Transverse colon (tissue), 4 donors: Measurements from ENCODE around the gene LAP3. TPM values are rescaled to one million over a fixed set of nuclear protein-coding genes. Genes with fewer than 3 reads are reported as not detected.

ENCODE experiments used
- DNase-seq: peaks from one replicate; pipeline ENCODE4 v3.0.0-alpha.2; 2019
- H3K27ac ChIP-seq, 4 donors: fragments of 200-600 bp; sonication (generic); 2 replicates each; pipeline ENCODE4 v1.5.1; 2016 to 2018; ENCODE audit warnings: inconsistent platforms in 4 of 4
- H3K27me3 ChIP-seq: fragments of 200-600 bp; sonication (generic); 2 replicates; pipeline ENCODE4 v1.5.1; 2017; ENCODE audit warnings: inconsistent platforms
- H3K36me3 ChIP-seq, 4 donors: fragments of 200-600 bp; sonication (generic); 2 replicates each; pipeline ENCODE4 v1.5.1; 2017 to 2019; ENCODE audit warnings: inconsistent platforms in 4 of 4
- H3K4me1 ChIP-seq, 4 donors: fragments of 200-600 bp; sonication (generic); 2 replicates each; pipeline ENCODE4 v1.5.1; 2017 to 2020; ENCODE audit warnings: inconsistent platforms in 4 of 4
- H3K4me3 ChIP-seq, 4 donors: fragments of 200-600 bp; sonication (generic); 1 replicate in 1 of 4; 2 replicates in 3 of 4; pipeline versions ENCODE4 v1.5.1 to v1.6.1; 2017 to 2019; ENCODE audit warnings: inconsistent platforms in 4 of 4
- H3K9me3 ChIP-seq, 2 donors: fragments of 200-600 bp; sonication (generic); 2 replicates each; pipeline ENCODE4 v1.5.1; 2017 to 2019; ENCODE audit warnings: inconsistent platforms in 2 of 2
- EP300 ChIP-seq: sonication (generic); formaldehyde crosslinking; IDR thresholded peaks from one replicate; pipeline ENCODE4 v1.6.1; 2017; ENCODE audit warnings: antibody characterized with exemption, low read depth
- POLR2A ChIP-seq: fragments of 450-650 bp; IDR thresholded peaks from one replicate; pipeline ENCODE4 v1.6.1; 2016; ENCODE audit warnings: antibody characterized with exemption, mild to moderate bottlenecking, moderate library complexity
- POLR2AphosphoS5 ChIP-seq, 3 donors: sonication (generic); formaldehyde crosslinking; IDR thresholded peaks; one replicate each; pipeline ENCODE4 v1.6.1; 2016; ENCODE audit warnings: antibody characterized with exemption in 3 of 3
- WGBS, 2 donors: methylation state at CpG; one replicate each; pipeline ENCODE4 v1.1.5; 2018; ENCODE audit warnings: low coverage in 1 of 2; 5-methylcytosine and 5-hydroxymethylcytosine counted together
- in situ Hi-C, 4 donors: fragments of 200-750 bp; cut with MboI; loops; one replicate each; pipeline versions ENCODE4 v1.15.0 to v1.15.1; 2017; ENCODE audit warnings: low sequenced_read_pairs in 3 of 4, low pct_ligation_motif_present in 1 of 4, low pct_unique_long_range_greater_than_20kb in 1 of 4
- intact Hi-C: fragments of 100-400 bp; cut with DNase I; formaldehyde crosslinking; loops from one replicate; pipeline ENCODE4 v1.15.1; 2023; ENCODE audit warnings: low total_unique reads
- total RNA-seq, 4 donors: library from RNA; depleted of rRNA; stranded (reverse); fragments of >200 nt; gene quantifications; one replicate each; pipeline ENCODE4 v1.1.0, GENCODE V29; 2016
- TF ChIP-seq, protein P1 (sequence below), 5 experiments: fragments of 200-600 bp in 3 of 5; fragments of 450-650 bp in 2 of 5; sonication (generic) in 3 of 5; IDR thresholded peaks; 1 replicate in 2 of 5; 2 replicates in 3 of 5; pipeline ENCODE4 v1.5.1; 2016 to 2017; ENCODE audit warnings: antibody characterized with exemption in 5 of 5, inconsistent platforms in 3 of 5, mild to moderate bottlenecking in 2 of 5, moderate library complexity in 1 of 5

The LAP3 gene
- total RNA-seq, 4 donors from 2014 or later = 53.5 to 85.0 (median 56.0) TPM

- Histone ChIP-seq H3K27ac (no peak overlapping the region), H3K27me3 (no peaks in the 10 kb centered on the region), H3K4me3 (no peak overlapping the region), H3K4me1 (no peaks in the 10 kb centered on the region), H3K9me3 (no peaks in the 10 kb centered on the region), H3K36me3 (no peaks in the 10 kb centered on the region)
- 82 to 90% methylated on average over 3 of the region's 3 CpGs for WGBS, 2 donors
- no peak for DNase-seq
- intact Hi-C loops = no loop called here
- TF ChIP-seq POLR2A (no peak), EP300 (no peak), POLR2AphosphoS5 (IDR thresholded peaks at IDR 0.05) (no peak)
- TF ChIP-seq, protein P1, sequence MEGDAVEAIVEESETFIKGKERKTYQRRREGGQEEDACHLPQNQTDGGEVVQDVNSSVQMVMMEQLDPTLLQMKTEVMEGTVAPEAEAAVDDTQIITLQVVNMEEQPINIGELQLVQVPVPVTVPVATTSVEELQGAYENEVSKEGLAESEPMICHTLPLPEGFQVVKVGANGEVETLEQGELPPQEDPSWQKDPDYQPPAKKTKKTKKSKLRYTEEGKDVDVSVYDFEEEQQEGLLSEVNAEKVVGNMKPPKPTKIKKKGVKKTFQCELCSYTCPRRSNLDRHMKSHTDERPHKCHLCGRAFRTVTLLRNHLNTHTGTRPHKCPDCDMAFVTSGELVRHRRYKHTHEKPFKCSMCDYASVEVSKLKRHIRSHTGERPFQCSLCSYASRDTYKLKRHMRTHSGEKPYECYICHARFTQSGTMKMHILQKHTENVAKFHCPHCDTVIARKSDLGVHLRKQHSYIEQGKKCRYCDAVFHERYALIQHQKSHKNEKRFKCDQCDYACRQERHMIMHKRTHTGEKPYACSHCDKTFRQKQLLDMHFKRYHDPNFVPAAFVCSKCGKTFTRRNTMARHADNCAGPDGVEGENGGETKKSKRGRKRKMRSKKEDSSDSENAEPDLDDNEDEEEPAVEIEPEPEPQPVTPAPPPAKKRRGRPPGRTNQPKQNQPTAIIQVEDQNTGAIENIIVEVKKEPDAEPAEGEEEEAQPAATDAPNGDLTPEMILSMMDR (IDR thresholded peaks at IDR 0.05) = no peak
- in situ Hi-C loops = loop anchor here in 2 of 4 donors (10.0 to 25.0 kb wide), 4 partner anchors 237 to 1037 kb away; partner anchors contain the start of genes FAM184B (in 1 of the 2) and LCORL (in 1 of the 2)
Measured at GRCh38 chr4:17550549-17550948, 26.4 kb upstream of the LAP3 start.

DNA sequence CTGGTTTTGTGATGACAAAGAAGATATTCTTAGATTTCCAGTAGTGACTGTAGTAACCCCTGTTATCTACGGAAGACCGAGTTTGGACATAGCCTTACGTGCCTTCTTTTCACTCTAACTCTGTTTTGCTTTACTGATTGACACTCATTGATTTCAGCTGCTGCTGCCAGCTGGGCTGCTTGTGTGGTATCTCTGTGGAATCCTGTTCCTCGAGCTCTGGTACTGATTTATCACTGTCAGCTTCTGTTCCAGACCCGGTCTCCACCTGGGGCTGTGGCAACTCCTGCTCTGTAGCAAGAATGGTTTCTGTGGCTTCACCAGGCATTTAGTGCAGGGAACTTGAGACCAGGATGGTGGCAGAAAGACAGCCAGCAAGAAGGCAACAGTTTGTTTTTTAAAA is 24.6 kb upstream of the LAP3 start:
- no peak for DNase-seq
- Histone ChIP-seq H3K27ac (no peak overlapping the region), H3K4me3 (no peak overlapping the region), H3K4me1 (no peaks in the 10 kb centered on the region), H3K9me3 (no peaks in the 10 kb centered on the region), H3K27me3 (no peaks in the 10 kb centered on the region), H3K36me3 (no peaks in the 10 kb centered on the region)
- 49 to 73% methylated on average over 3 to 5 of the region's 5 CpGs for WGBS, 2 donors
- in situ Hi-C loops (loop anchor here in 2 of 4 donors (10.0 to 25.0 kb wide), 4 partner anchors 235 to 1035 kb away; partner anchors contain the start of genes FAM184B (in 1 of the 2) and LCORL (in 1 of the 2)), intact Hi-C loops (no loop called here)
- no peak for TF ChIP-seq POLR2AphosphoS5 (IDR thresholded peaks at IDR 0.05)
- no peak for TF ChIP-seq POLR2A
- TF ChIP-seq EP300 = no peak
- TF ChIP-seq, protein P1 (IDR thresholded peaks at IDR 0.05) = no peak

DNA sequence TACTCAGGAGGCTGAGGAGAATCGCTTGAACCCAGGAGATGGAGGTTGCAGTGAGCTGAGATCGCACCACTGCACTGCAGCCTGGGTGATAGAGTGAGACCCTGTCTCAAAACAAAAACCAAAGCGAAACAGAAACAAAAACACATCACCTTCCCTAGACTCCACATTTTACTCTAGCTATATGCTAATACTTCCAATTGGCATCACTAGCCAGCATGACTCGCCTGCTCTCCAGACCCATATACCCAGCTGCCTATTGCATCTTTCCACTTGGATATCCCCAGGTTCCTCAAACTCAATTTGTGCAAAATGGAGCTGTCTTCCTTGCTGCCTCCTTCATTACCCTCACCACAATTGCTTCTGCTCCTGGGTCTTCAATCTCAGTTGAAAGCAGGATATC is 22.4 kb upstream of the LAP3 start:
- intact Hi-C loops = no loop called here

DNA sequence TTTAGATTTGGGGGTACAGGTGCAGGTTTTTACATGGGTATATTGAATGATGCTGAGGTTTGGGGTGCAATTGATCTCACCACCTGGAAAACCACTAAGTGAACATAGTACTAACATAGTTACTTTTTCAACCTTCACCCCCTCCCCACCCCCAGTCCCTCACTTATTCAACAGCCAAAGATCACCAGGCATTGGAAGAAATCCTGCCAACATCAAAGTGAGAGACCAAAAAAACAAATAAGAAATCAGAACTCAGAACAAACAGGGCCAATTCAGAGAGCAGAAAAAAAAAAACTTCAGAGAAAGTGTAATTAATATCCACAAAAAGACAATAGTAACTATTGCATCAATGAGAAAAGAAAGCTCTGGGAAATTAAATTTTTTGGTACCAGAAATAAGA is 20.5 kb upstream of the LAP3 start:
- TF ChIP-seq POLR2A = no peak
- TF ChIP-seq, protein P1 (IDR thresholded peaks at IDR 0.05) = no peak
- TF ChIP-seq EP300 = no peak
- TF ChIP-seq POLR2AphosphoS5 (IDR thresholded peaks at IDR 0.05) = no peak
- DNase-seq = no peak
- in situ Hi-C loops (loop anchor here in 3 of 4 donors (5.0 to 25.0 kb wide), 5 partner anchors 81 to 1031 kb away; partner anchors contain the start of genes FAM184B (in 1 of the 3) and LCORL (in 1 of the 3)), intact Hi-C loops (no loop called here)
- Histone ChIP-seq H3K4me1 (no peaks in the 10 kb centered on the region), H3K9me3 (no peaks in the 10 kb centered on the region), H3K27me3 (no peaks in the 10 kb centered on the region), H3K36me3 (no peaks in the 10 kb centered on the region), H3K27ac (no peak overlapping the region), H3K4me3 (no peak overlapping the region)

More for the DNA sequence above, 22.4 kb upstream of the LAP3 start:
- in situ Hi-C loops = loop anchor here in 2 of 4 donors (10.0 to 25.0 kb wide), 4 partner anchors 233 to 1033 kb away; partner anchors contain the start of genes FAM184B (in 1 of the 2) and LCORL (in 1 of the 2)
- Histone ChIP-seq H3K4me3 (no peak overlapping the region), H3K36me3 (no peaks in the 10 kb centered on the region), H3K4me1 (no peaks in the 10 kb centered on the region), H3K9me3 (no peaks in the 10 kb centered on the region), H3K27me3 (no peaks in the 10 kb centered on the region), H3K27ac (no peak overlapping the region)
- TF ChIP-seq POLR2AphosphoS5 (IDR thresholded peaks at IDR 0.05) (no peak), EP300 (no peak), POLR2A (no peak)
- TF ChIP-seq, protein P1 (IDR thresholded peaks at IDR 0.05) = no peak
- WGBS, 2 donors = 60 to 73% methylated on average over 1 to 4 of the region's 4 CpGs
- no peak for DNase-seq
